ENCODE results near the gene KIF2C. TPM values are rescaled to one million over a fixed set of nuclear protein-coding genes. Genes with fewer than 3 reads are reported as not detected.
A peak's percentile ranks its signal among the peaks of the same experiment; 100 is the strongest.

The KIF2C gene
- total and polyA plus RNA-seq, 9 of the 15 experiments (the other 6 are each of a cell fraction or from before 2014, with no cell fraction given), result 84.9 to 226 (median 169) TPM

- TF ChIP-seq ZBTB33 (CRISPR knock-in tag; IDR thresholded peaks at IDR 0.05) (peak; percentile 76), ZNF316 (IDR thresholded peaks at IDR 0.05) (no peak; the same call in none of the 2 replicates), IRF2 (CRISPR knock-in tag; IDR thresholded peaks at IDR 0.05) (no peak), NEUROD1 (IDR thresholded peaks at IDR 0.05; ENCODE audit: borderline replicate concordance, low read depth, low read length, partially characterized antibody) (peak; percentile 91), ETV1 (tag; conservative IDR thresholded peaks at IDR 0.05; ENCODE audit: low read depth) (peak; percentile 98), ZNF436 (CRISPR knock-in tag; IDR thresholded peaks at IDR 0.05) (no peak), RNF219 (CRISPR knock-in tag; IDR thresholded peaks at IDR 0.05) (no peak), ZNF184 (CRISPR knock-in tag; IDR thresholded peaks at IDR 0.05) (no peak), KDM5B (IDR thresholded peaks at IDR 0.05; ENCODE audit: insufficient replicate concordance, low read depth, low read length) (peak; percentile 74), CHD1 (IDR thresholded peaks at IDR 0.05; ENCODE audit: low read length) (peak; percentile 33), ZNF717 (CRISPR knock-in tag; IDR thresholded peaks at IDR 0.05) (no peak), ZNF583 (CRISPR knock-in tag; IDR thresholded peaks at IDR 0.05) (peak; percentile 86), ESRRB (CRISPR knock-in tag; IDR thresholded peaks at IDR 0.05; ENCODE audit: borderline replicate concordance) (peak; percentile 74; the same call in 1 of the 2 replicates), ZNF175 (CRISPR knock-in tag; IDR thresholded peaks at IDR 0.05; ENCODE audit: low read depth) (peak; percentile 94)
- TF ChIP-seq, protein P1, sequence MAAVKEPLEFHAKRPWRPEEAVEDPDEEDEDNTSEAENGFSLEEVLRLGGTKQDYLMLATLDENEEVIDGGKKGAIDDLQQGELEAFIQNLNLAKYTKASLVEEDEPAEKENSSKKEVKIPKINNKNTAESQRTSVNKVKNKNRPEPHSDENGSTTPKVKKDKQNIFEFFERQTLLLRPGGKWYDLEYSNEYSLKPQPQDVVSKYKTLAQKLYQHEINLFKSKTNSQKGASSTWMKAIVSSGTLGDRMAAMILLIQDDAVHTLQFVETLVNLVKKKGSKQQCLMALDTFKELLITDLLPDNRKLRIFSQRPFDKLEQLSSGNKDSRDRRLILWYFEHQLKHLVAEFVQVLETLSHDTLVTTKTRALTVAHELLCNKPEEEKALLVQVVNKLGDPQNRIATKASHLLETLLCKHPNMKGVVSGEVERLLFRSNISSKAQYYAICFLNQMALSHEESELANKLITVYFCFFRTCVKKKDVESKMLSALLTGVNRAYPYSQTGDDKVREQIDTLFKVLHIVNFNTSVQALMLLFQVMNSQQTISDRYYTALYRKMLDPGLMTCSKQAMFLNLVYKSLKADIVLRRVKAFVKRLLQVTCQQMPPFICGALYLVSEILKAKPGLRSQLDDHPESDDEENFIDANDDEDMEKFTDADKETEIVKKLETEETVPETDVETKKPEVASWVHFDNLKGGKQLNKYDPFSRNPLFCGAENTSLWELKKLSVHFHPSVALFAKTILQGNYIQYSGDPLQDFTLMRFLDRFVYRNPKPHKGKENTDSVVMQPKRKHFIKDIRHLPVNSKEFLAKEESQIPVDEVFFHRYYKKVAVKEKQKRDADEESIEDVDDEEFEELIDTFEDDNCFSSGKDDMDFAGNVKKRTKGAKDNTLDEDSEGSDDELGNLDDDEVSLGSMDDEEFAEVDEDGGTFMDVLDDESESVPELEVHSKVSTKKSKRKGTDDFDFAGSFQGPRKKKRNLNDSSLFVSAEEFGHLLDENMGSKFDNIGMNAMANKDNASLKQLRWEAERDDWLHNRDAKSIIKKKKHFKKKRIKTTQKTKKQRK (IDR thresholded peaks at IDR 0.05; ENCODE audit: borderline replicate concordance, low read depth, low read length), result no peak
- TF ChIP-seq, protein P2, sequence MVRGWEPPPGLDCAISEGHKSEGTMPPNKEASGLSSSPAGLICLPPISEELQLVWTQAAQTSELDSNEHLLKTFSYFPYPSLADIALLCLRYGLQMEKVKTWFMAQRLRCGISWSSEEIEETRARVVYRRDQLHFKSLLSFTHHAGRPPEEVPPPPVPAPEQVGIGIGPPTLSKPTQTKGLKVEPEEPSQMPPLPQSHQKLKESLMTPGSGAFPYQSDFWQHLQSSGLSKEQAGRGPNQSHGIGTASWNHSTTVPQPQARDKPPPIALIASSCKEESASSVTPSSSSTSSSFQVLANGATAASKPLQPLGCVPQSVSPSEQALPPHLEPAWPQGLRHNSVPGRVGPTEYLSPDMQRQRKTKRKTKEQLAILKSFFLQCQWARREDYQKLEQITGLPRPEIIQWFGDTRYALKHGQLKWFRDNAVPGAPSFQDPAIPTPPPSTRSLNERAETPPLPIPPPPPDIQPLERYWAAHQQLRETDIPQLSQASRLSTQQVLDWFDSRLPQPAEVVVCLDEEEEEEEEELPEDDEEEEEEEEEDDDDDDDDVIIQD (CRISPR knock-in tag; IDR thresholded peaks at IDR 0.05), result no peak
- TF ChIP-seq, protein P3, sequence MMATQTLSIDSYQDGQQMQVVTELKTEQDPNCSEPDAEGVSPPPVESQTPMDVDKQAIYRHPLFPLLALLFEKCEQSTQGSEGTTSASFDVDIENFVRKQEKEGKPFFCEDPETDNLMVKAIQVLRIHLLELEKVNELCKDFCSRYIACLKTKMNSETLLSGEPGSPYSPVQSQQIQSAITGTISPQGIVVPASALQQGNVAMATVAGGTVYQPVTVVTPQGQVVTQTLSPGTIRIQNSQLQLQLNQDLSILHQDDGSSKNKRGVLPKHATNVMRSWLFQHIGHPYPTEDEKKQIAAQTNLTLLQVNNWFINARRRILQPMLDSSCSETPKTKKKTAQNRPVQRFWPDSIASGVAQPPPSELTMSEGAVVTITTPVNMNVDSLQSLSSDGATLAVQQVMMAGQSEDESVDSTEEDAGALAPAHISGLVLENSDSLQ (IDR thresholded peaks at IDR 0.05), result peak; percentile 60; the same call in 1 of the 2 replicates
These were observed 67.9 kb downstream of the KIF2C start (continued) for GRCh38 chr1:44807364-44808062.

Data from K562 (cell line).